Suprapubic skin (tissue), 4 donors: ENCODE data around the gene PLA2G4F. TPM values are rescaled to one million over a fixed set of nuclear protein-coding genes. Genes with fewer than 3 reads are reported as not detected.
A peak's percentile ranks its signal among the peaks of the same experiment; 100 is the strongest.

Experiments
- DNase-seq, 2 donors: peaks; one replicate each; pipeline ENCODE4 v3.0.0-alpha.2; 2019; ENCODE audit warnings: low spot score in 2 of 2
- H3K27ac ChIP-seq: fragments of 200-600 bp; sonication (generic); one replicate; pipeline ENCODE4 v1.5.1; 2019
- H3K27me3 ChIP-seq: fragments of 200-600 bp; sonication (generic); one replicate; pipeline ENCODE4 v1.5.1; 2019
- H3K36me3 ChIP-seq: fragments of 200-600 bp; sonication (generic); one replicate; pipeline ENCODE4 v1.5.1; 2019
- H3K4me1 ChIP-seq: fragments of 200-600 bp; sonication (generic); one replicate; pipeline ENCODE4 v1.5.1; 2019
- H3K4me3 ChIP-seq: fragments of 200-600 bp; sonication (generic); one replicate; pipeline ENCODE4 v1.5.1; 2019; ENCODE audit warnings: mild to moderate bottlenecking
- H3K9me3 ChIP-seq: fragments of 200-600 bp; sonication (generic); one replicate; pipeline ENCODE4 v1.5.1; 2019
- CTCF ChIP-seq, 2 donors: fragments of 200-600 bp in 1 of 2; fragments of 450-650 bp in 1 of 2; sonication (generic) in 1 of 2; IDR thresholded peaks; one replicate each; pipeline ENCODE4 v1.5.1; 2016 to 2019; ENCODE audit warnings: antibody characterized with exemption in 2 of 2, mild to moderate bottlenecking in 1 of 2, moderate library complexity in 1 of 2
- EP300 ChIP-seq: sonication (generic); formaldehyde crosslinking; IDR thresholded peaks from one replicate; pipeline ENCODE4 v1.6.1; 2017; ENCODE audit warnings: antibody characterized with exemption
- POLR2A ChIP-seq, 2 donors: fragments of 450-650 bp; IDR thresholded peaks; one replicate each; pipeline ENCODE4 v1.6.1; 2017; ENCODE audit warnings: antibody characterized with exemption in 2 of 2, mild to moderate bottlenecking in 2 of 2, moderate library complexity in 2 of 2
- POLR2AphosphoS5 ChIP-seq, 3 donors: sonication (generic); formaldehyde crosslinking; IDR thresholded peaks; one replicate each; pipeline ENCODE4 v1.6.1; 2017; ENCODE audit warnings: antibody characterized with exemption in 3 of 3
- WGBS: methylation state at CpG from one replicate; pipeline ENCODE4 v1.1.5; 2018; 5-methylcytosine and 5-hydroxymethylcytosine counted together
- total RNA-seq, 4 donors: library from RNA; depleted of rRNA; stranded (reverse); fragments of >200 nt; gene quantifications; one replicate each; pipeline ENCODE4 v1.1.0, GENCODE V29; 2016

PLA2G4F gene
- total RNA-seq, 4 donors from 2014 or later = 209 to 311 (median 246) TPM

- no peaks in the 10 kb centered on the region for H3K9me3 ChIP-seq
- H3K27me3 ChIP-seq = no peaks in the 10 kb centered on the region
- no peak for TF ChIP-seq EP300
- TF ChIP-seq POLR2AphosphoS5 (IDR thresholded peaks at IDR 0.05) = no peak
- TF ChIP-seq CTCF (IDR thresholded peaks at IDR 0.05) = no peak
- no peak for TF ChIP-seq POLR2A (IDR thresholded peaks at IDR 0.05)
- H3K27ac ChIP-seq = no peak overlapping the region
- 85% methylated on average over 16 of the region's 18 CpGs for WGBS
- H3K4me3 ChIP-seq = no peak overlapping the region
- H3K4me1 ChIP-seq = peaks cover 39% of the 10 kb centered on the region
- peaks cover 58% of the 10 kb centered on the region for H3K36me3 ChIP-seq
- DNase-seq = peak in 1 of 2 donors; percentile 75
These were observed 3.1 kb upstream of the PLA2G4F start for GRCh38 chr15:42159381-42160015.

GRCh38 chr15:42158941-42159340 lies 2.5 kb upstream of the PLA2G4F start:
- no peak overlapping the region for H3K27ac ChIP-seq
- WGBS = 100% methylated on average over 1 of the region's 10 CpGs
- TF ChIP-seq POLR2AphosphoS5 (IDR thresholded peaks at IDR 0.05) = no peak
- no peak for TF ChIP-seq CTCF (IDR thresholded peaks at IDR 0.05)
- TF ChIP-seq POLR2A (IDR thresholded peaks at IDR 0.05) = no peak
- TF ChIP-seq EP300 = no peak

GRCh38 chr15:42157981-42158765 lies 1.7 kb upstream of the PLA2G4F start:
- no peak overlapping the region for H3K27ac ChIP-seq
- DNase-seq = peak in 1 of 2 donors; percentile 45
- peaks cover 39% of the 10 kb centered on the region for H3K4me1 ChIP-seq

More at GRCh38 chr15:42158941-42159340, 2.5 kb upstream of the PLA2G4F start:
- DNase-seq = peak in 1 of 2 donors; percentile 61
- H3K27me3 ChIP-seq = no peaks in the 10 kb centered on the region
- H3K4me3 ChIP-seq = no peak overlapping the region
- H3K36me3 ChIP-seq = peaks cover 52% of the 10 kb centered on the region
- H3K4me1 ChIP-seq = peaks cover 39% of the 10 kb centered on the region
- H3K9me3 ChIP-seq = no peaks in the 10 kb centered on the region

GRCh38 chr15:42157381-42157780 lies 945 bp upstream of the PLA2G4F start:
- H3K27ac ChIP-seq = no peak overlapping the region
- H3K9me3 ChIP-seq = no peaks in the 10 kb centered on the region
- H3K4me3 ChIP-seq = no peak overlapping the region
- WGBS = 93% methylated on average over 6 of the region's 8 CpGs
- no peak for TF ChIP-seq POLR2A (IDR thresholded peaks at IDR 0.05)
- peak in 1 of 2 donors; percentile 47 for DNase-seq
- peaks cover 37% of the 10 kb centered on the region for H3K36me3 ChIP-seq
- H3K4me1 ChIP-seq = peaks cover 43% of the 10 kb centered on the region
- no peaks in the 10 kb centered on the region for H3K27me3 ChIP-seq

More at GRCh38 chr15:42157981-42158765, 1.7 kb upstream of the PLA2G4F start:
- no peaks in the 10 kb centered on the region for H3K9me3 ChIP-seq
- no peak for TF ChIP-seq POLR2A (IDR thresholded peaks at IDR 0.05)
- no peak for TF ChIP-seq CTCF (IDR thresholded peaks at IDR 0.05)
- WGBS = 66% methylated on average over 8 of the region's 8 CpGs
- H3K27me3 ChIP-seq = no peaks in the 10 kb centered on the region
- H3K4me3 ChIP-seq = no peak overlapping the region
- peaks cover 45% of the 10 kb centered on the region for H3K36me3 ChIP-seq

- H3K36me3 ChIP-seq = peaks cover 20% of the 10 kb centered on the region
- H3K4me1 ChIP-seq = peaks cover 60% of the 10 kb centered on the region
- DNase-seq = peak in 1 of 2 donors; percentile 66
- no peaks in the 10 kb centered on the region for H3K27me3 ChIP-seq
- H3K27ac ChIP-seq = peak overlapping the region; percentile 83
- TF ChIP-seq EP300 = no peak
- TF ChIP-seq POLR2AphosphoS5 (IDR thresholded peaks at IDR 0.05) = no peak
- no peak for TF ChIP-seq CTCF (IDR thresholded peaks at IDR 0.05)
- no peak for TF ChIP-seq POLR2A (IDR thresholded peaks at IDR 0.05)
- peak overlapping the region; percentile 46 for H3K4me3 ChIP-seq
- H3K9me3 ChIP-seq = no peaks in the 10 kb centered on the region
- WGBS = 76% methylated on average over 13 of the region's 27 CpGs
These were observed 742 bp downstream of the PLA2G4F start for GRCh38 chr15:42155546-42156242.
